HuH-7 (cell line): ENCODE results near the gene CSGALNACT2.

Source experiments
- DNase-seq: peaks from one replicate; pipeline ENCODE4 v3.0.0; 2011; ENCODE audit warnings: low spot score

Gene CSGALNACT2

DNA sequence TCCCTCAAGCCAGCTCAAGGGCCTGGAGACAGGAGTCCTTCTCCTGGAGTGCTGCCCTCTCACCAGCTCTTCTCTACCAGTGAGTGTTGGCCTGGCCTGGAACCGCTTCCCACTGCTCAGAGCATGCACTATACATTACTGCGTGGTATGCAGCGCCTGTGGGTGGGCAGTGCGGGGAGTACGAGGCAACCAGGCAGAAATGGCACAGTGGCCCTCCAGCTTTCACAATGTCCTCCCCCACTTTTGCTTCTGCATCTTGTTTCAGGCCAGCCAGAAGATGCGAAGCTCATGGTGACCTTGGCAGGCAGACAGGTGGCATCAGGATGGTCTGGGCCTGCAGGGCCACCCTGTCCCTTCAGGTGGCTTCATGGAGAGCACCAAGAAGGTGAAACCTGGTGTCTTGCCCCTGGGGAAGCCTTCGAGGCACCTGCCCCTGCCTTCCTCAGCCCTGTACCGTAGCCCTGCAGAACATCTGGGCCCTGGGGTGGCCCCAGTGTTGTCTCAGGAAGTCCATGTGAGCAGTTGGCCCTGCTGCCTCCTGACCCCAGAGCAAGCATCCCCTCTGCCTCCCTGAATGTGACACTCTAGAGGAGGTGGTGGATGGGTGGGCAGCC is 92.8 kb downstream of the CSGALNACT2 start:
- no peak for DNase-seq

DNA sequence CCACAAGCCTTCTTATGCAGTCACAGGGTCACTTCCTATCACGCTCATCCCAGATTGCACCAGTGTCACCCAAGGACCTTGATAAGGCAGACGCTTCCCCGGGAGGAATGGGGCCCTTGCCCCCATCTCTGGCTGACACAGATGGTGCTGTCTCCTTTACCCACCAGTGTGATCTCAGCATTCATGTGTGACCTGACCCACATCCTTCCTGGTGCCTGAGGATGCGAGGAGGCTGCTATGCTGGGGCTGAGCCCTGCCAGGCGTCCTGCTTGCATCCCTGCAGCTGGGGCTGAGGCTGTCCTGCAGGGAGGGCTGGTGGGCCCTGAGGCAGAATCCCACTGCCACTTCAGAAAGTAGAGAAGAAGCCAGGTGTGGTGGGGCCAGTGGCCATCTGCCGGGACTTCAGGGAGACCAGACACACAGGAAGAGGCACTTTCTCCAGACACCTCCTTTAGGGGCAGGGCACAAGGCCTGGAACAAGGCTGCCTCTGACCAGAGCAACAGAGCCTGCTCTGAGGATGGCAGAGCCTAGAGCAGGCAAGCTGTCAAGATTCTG is 93.4 kb downstream of the CSGALNACT2 start:
- DNase-seq = no peak

DNA sequence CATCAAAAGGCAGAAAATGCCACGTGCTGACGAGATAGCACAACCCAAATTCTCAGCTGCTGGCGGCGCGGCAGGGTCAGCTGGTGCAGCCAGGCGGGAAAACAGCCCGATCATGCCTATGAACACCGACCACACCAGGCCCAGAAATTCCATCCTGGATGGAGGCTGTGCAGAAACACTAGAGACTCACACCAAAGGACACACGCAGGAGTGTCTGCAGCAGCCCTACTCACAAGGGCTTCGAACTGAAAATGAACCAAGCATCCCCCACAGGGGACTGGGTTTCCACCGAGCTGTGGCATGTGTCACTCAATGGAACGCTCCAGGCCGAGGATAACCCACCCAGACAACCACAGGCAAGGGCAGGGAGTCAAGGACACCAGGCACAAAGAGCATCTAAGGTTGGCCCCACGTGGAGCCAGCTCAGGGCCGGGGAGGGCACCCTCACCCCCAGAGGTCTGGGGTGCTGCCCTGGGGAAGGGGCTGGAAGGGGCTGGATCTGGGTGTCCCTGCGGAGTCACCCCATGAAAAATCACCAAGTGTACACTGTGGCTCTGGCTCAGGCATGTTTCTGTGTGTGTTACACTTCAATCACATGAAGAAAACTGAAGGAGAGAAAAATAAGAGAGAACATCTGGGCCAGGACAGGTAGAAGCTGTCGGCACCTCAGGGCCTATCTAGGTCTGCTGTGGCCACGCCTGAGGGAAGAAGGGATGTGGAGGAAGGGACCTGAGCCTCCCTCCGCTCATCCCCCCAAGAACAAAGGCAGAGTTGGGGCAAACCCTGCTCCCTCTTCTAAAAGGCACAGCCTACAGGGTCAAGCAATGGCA is 95.6 kb downstream of the CSGALNACT2 start:
- no peak for DNase-seq

DNA sequence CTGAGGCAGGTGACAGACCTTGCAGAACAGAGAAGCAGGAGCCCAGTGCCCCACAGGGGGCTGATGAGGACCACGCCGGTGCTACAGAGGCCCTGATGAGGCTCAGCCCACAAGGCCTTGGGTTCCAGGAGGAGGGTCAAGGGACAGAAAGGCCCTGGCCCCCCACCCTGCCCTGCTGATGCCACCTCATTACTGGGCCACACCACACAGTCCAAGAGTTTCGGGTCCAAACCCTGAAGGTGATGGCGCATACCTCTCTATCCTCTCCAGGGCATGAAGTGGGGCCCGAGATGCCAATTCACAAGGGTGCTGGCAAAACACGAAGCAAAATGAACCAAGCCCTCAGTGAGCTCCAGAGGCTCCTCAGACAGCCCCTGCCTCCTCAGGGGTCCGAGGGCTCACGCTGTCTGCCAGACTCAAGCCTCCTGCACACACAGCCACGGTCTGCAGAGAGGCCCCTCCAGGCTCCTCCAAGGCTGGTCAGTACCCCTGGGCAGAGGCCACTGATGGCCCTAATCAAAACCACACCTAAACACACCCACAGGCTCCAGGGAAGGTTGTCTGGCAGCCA is 96.3 kb downstream of the CSGALNACT2 start:
- DNase-seq = no peak
